Smooth muscle cell (in vitro differentiated cells): ENCODE results near the gene C10orf90. TPM values are rescaled to one million over a fixed set of nuclear protein-coding genes. Genes with fewer than 3 reads are reported as not detected.

Experiments
- DNase-seq: peaks from one replicate; lab custom pipeline; 2025; ENCODE audit not compliant: unreplicated experiment; lab: John Stamatoyannopoulos, UW
- H2AFZ ChIP-seq: fragments of 200-600 bp; sonication (generic); 2 replicates; pipeline ENCODE4 v1.6.0; 2016; ENCODE audit warnings: antibody characterized with exemption, low read depth, mild to moderate bottlenecking
- H3F3A ChIP-seq: fragments of 200-600 bp; sonication (generic); 2 replicates; pipeline ENCODE4 v1.6.0; 2017; ENCODE audit warnings: antibody characterized with exemption, low read depth
- H3K27ac ChIP-seq: fragments of 200-600 bp; sonication (generic); 2 replicates; pipeline ENCODE4 v1.5.1; 2016; ENCODE audit warnings: low read depth, mild to moderate bottlenecking
- H3K27me3 ChIP-seq: fragments of 200-600 bp; sonication (generic); 2 replicates; pipeline ENCODE4 v1.6.1; 2016; ENCODE audit warnings: low read depth, mild to moderate bottlenecking
- H3K36me3 ChIP-seq: fragments of 200-600 bp; sonication (generic); 2 replicates; pipeline ENCODE4 v1.5.1; 2016; ENCODE audit warnings: low read depth
- H3K4me1 ChIP-seq: fragments of 200-600 bp; sonication (generic); 2 replicates; pipeline ENCODE4 v1.5.1; 2016; ENCODE audit warnings: low read depth
- H3K4me2 ChIP-seq: fragments of 200-600 bp; sonication (generic); 2 replicates; pipeline ENCODE4 v1.6.0; 2016; ENCODE audit warnings: mild to moderate bottlenecking
- H3K4me3 ChIP-seq: fragments of 200-600 bp; sonication (generic); 2 replicates; pipeline ENCODE4 v1.5.1; 2016; ENCODE audit warnings: mild to moderate bottlenecking
- H3K79me2 ChIP-seq: fragments of 200-600 bp; sonication (generic); 2 replicates; pipeline ENCODE4 v1.6.0; 2016; ENCODE audit warnings: low read depth, mild to moderate bottlenecking
- H3K9ac ChIP-seq: fragments of 200-600 bp; sonication (generic); 2 replicates; pipeline ENCODE4 v1.6.0; 2016; ENCODE audit warnings: low read depth
- H3K9me3 ChIP-seq: fragments of 200-600 bp; sonication (generic); replicated peaks from 2 replicates; pipeline ENCODE4 v1.5.1; 2016; ENCODE audit warnings: low read depth
- H4K20me1 ChIP-seq: fragments of 200-600 bp; sonication (generic); 2 replicates; pipeline ENCODE4 v1.6.0; 2016; ENCODE audit warnings: low read depth
- CTCF ChIP-seq: fragments of 200-600 bp; sonication (generic); IDR thresholded peaks from 2 replicates; pipeline ENCODE4 v1.5.1; 2017; ENCODE audit warnings: borderline replicate concordance, mild to moderate bottlenecking, antibody characterized with exemption; ENCODE audit not compliant: insufficient read depth, poor library complexity, severe bottlenecking
- WGBS: methylation state at CpG from one replicate; pipeline ENCODE4 v1.1.7; 2016; ENCODE audit warnings: low lambda C conversion rate; 5-methylcytosine and 5-hydroxymethylcytosine counted together
- polyA plus RNA-seq: library from polyadenylated mRNA; unstranded; fragments of >200 nt; fragmentation: Nextera tagmentation; extraction: Ambion mirVana; gene quantifications from 2 replicates; pipeline ENCODE4 v1.2.1, GENCODE V29; 2016
- total RNA-seq: library from RNA; depleted of rRNA; stranded (reverse); fragments of >200 nt; gene quantifications from 2 replicates; pipeline ENCODE4 v1.2.3, GENCODE V29; 2014

Gene C10orf90
- total and polyA plus RNA-seq, 2 experiments from 2014 or later = 0.10 to 1.8 TPM

- no peaks in the 10 kb centered on the region for H3K9me3 ChIP-seq
- no peak overlapping the region for H3K9ac ChIP-seq
- H3K79me2 ChIP-seq = no peaks in the 10 kb centered on the region
- H3K4me2 ChIP-seq = no peak overlapping the region
- no peaks in the 10 kb centered on the region for H4K20me1 ChIP-seq
- TF ChIP-seq CTCF = no peak
- no peak for DNase-seq
- no peaks in the 10 kb centered on the region for H3K36me3 ChIP-seq
- no peak overlapping the region for H2AFZ ChIP-seq
- 93% methylated on average over 7 of the region's 7 CpGs for whole genome bisulfite sequencing
- no peak overlapping the region for H3K27ac ChIP-seq
- no peak overlapping the region for H3K4me3 ChIP-seq
- H3F3A ChIP-seq = no peaks in the 10 kb centered on the region
- H3K27me3 ChIP-seq = no peaks in the 10 kb centered on the region
- no peaks in the 10 kb centered on the region for H3K4me1 ChIP-seq
These were observed 238.0 kb downstream of the C10orf90 start for GRCh38 chr10:126432507-126432906.

- H2AFZ ChIP-seq = no peak overlapping the region
- DNase-seq = no peak
- no peaks in the 10 kb centered on the region for H3K27me3 ChIP-seq
- no peaks in the 10 kb centered on the region for H3K79me2 ChIP-seq
- WGBS = 95% methylated on average over 2 of the region's 2 CpGs
- H3K27ac ChIP-seq = no peak overlapping the region
- no peak for TF ChIP-seq CTCF
- no peaks in the 10 kb centered on the region for H3K4me1 ChIP-seq
- H3K4me3 ChIP-seq = no peak overlapping the region
- H3K9ac ChIP-seq = no peak overlapping the region
- H3K9me3 ChIP-seq = no peaks in the 10 kb centered on the region
- H3K4me2 ChIP-seq = no peak overlapping the region
- H3K36me3 ChIP-seq = no peaks in the 10 kb centered on the region
- H3F3A ChIP-seq = no peaks in the 10 kb centered on the region
- no peaks in the 10 kb centered on the region for H4K20me1 ChIP-seq
These were observed 238.7 kb downstream of the C10orf90 start for GRCh38 chr10:126431816-126432215.

- 87% methylated on average over 2 of the region's 2 CpGs for WGBS
These were observed 240.0 kb downstream of the C10orf90 start for GRCh38 chr10:126430512-126430911.

More at GRCh38 chr10:126430512-126430911, 240.0 kb downstream of the C10orf90 start:
- no peak overlapping the region for H3K27ac ChIP-seq
- no peak overlapping the region for H3K9ac ChIP-seq
- H3K9me3 ChIP-seq = no peaks in the 10 kb centered on the region
- no peaks in the 10 kb centered on the region for H3K79me2 ChIP-seq
- no peak overlapping the region for H3K4me2 ChIP-seq
- H3K4me1 ChIP-seq = no peaks in the 10 kb centered on the region
- H3F3A ChIP-seq = no peaks in the 10 kb centered on the region
- no peak overlapping the region for H2AFZ ChIP-seq
- TF ChIP-seq CTCF = no peak
- no peaks in the 10 kb centered on the region for H4K20me1 ChIP-seq
- no peaks in the 10 kb centered on the region for H3K27me3 ChIP-seq
- H3K36me3 ChIP-seq = no peaks in the 10 kb centered on the region
- H3K4me3 ChIP-seq = no peak overlapping the region
- no peak for DNase-seq
